ENCODE measurements around the gene GRIP1. TPM values are rescaled to one million over a fixed set of nuclear protein-coding genes. Genes with fewer than 3 reads are reported as not detected.

Gene GRIP1
- total and polyA plus RNA-seq, 2 of the 4 experiments (the other 2 are of a cell fraction): under 0.01 to 0.07 TPM

GRCh38 chr12:66453120-66453519 lies 225.8 kb downstream of the GRIP1 start:
- CTCF ChIA-PET: no interaction called here

More at GRCh38 chr12:66453120-66453519, 225.8 kb downstream of the GRIP1 start:
- no peaks in the 10 kb centered on the region for H3K9me3 ChIP-seq (ENCODE audit: control insufficient read depth, insufficient read depth, low read length)
- H3K9ac ChIP-seq (ENCODE audit: low read depth, low read length): no peak overlapping the region
- no peak overlapping the region for H3K23ac ChIP-seq (ENCODE audit: low read depth, low read length)
- BruUV-seq (replicated peaks): no TSS peak
- H2AK9ac ChIP-seq (replicated peaks; ENCODE audit: low read depth, low read length, poor library complexity): no peak overlapping the region
- H4K91ac ChIP-seq (ENCODE audit: insufficient read depth, low read depth, low read length): no peak overlapping the region
- no peaks in the 10 kb centered on the region for H4K20me1 ChIP-seq (ENCODE audit: insufficient read depth, low read length)
- no peak overlapping the region for H4K5ac ChIP-seq (ENCODE audit: low read depth, low read length)
- H2BK15ac ChIP-seq (ENCODE audit: low read depth, low read length): no peak overlapping the region
- no peak overlapping the region for H2BK20ac ChIP-seq (ENCODE audit: low read depth, low read length)
- no peaks in the 10 kb centered on the region for H3K36me3 ChIP-seq (ENCODE audit: control insufficient read depth, insufficient read depth, low read length)
- H4K8ac ChIP-seq (ENCODE audit: low read depth in 2 of 2, low read length in 2 of 2): no peak overlapping the region
- H2AK5ac ChIP-seq (ENCODE audit: low read depth, low read length): no peak overlapping the region
- intact Hi-C loops (cut with micrococcal nuclease): no loop called here
- H3K9me1 ChIP-seq (ENCODE audit: insufficient read depth, low read length): no peaks in the 10 kb centered on the region
- POLR2A ChIA-PET (ENCODE audit: unreplicated experiment): no interaction called here
- ATAC-seq (ENCODE audit: low read depth): no peak
- H3K4me3 ChIP-seq (ENCODE audit: insufficient read depth, low read depth, low read length): no peak overlapping the region
- no peak for DNase-seq
- TF ChIP-seq CTCF (conservative IDR thresholded peaks at IDR 0.05; ENCODE audit: low read depth, low read length) (no peak), CHD1 (IDR thresholded peaks at IDR 0.05; ENCODE audit: low read depth, low read length) (no peak)
- no peak overlapping the region for H3K4ac ChIP-seq (ENCODE audit: low read depth, low read length)
- H3K79me1 ChIP-seq (ENCODE audit: low read depth in 1 of 2, low read length in 2 of 2): no peaks in the 10 kb centered on the region
- no peaks in the 10 kb centered on the region for H3K4me1 ChIP-seq (ENCODE audit: control insufficient read depth, insufficient read depth, low read length)
- dilution Hi-C loops (cut with HindIII; ENCODE audit: low sequenced_read_pairs, unreplicated experiment): no loop called here
- H3K56ac ChIP-seq (ENCODE audit: extremely low read depth, insufficient read depth, low read length): no peak overlapping the region
- in situ Hi-C loops (cut with MboI; ENCODE audit: low sequenced_read_pairs): no loop called here
- H3K27me3 ChIP-seq (ENCODE audit: control insufficient read depth, insufficient read depth, low read length): peaks cover 4% of the 10 kb centered on the region
- no peak overlapping the region for H3K18ac ChIP-seq (ENCODE audit: low read depth, low read length)
- no peak overlapping the region for H3K4me2 ChIP-seq (ENCODE audit: low read depth, low read length)
- no peak overlapping the region for H2BK120ac ChIP-seq (ENCODE audit: low read depth, low read length)
- no peak overlapping the region for H3K27ac ChIP-seq (ENCODE audit: insufficient read depth, low read length)
- no peak overlapping the region for H3K14ac ChIP-seq (replicated peaks; ENCODE audit: low read depth, low read length)
- H2AFZ ChIP-seq (replicated peaks; ENCODE audit: low read length, poor library complexity): no peak overlapping the region
- H2BK5ac ChIP-seq (ENCODE audit: low read depth, low read length, poor library complexity, severe bottlenecking): no peak overlapping the region
- WGBS, 2 experiments (ENCODE audit: extremely low coverage in 2 of 2, insufficient read length in 1 of 2): no CpG with 5 or more reads among the region's 4 CpGs
